GM12865 (cell line): ENCODE data around the gene CA4.
"Not testable (repeated sequence)": the region's sequence is repeated elsewhere in the genome, so short reads cannot be mapped to it uniquely, and the experiment has no call there.

Source experiments
- DNase-seq: peaks from one replicate; pipeline ENCODE4 v3.0.0; 2010; ENCODE audit warnings: low read depth
- H3K4me3 ChIP-seq: 2 replicates; pipeline ENCODE4 v1.5.1; 2011; ENCODE audit warnings: mild to moderate bottlenecking, low read depth, low read length, control low read depth
- TF ChIP-seq, protein P1 (sequence below): IDR thresholded peaks from 2 replicates; pipeline ENCODE4 v1.5.1; 2011; ENCODE audit warnings: low read length, control low read depth, low read depth, inconsistent platforms; ENCODE audit not compliant: insufficient read depth; ENCODE audit errors: missing control alignments

Gene CA4

DNA sequence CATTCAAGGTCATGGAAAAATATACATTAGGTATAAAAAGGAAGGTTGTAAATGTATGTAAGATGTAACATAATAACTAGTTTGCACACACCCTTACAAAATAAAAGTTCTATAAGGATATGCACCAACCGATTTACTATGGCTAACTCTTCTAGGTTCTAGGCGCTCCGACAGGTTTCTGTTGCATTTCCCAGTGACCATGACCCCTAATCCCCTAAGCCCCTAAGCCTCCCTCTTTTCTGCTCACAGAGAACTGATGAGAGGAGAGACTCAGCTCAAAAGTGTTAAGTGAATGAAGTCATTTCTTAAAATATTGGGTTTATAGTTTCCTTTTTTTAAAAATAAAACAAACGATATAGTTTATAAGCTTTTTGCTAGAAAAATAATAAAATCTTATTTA lies 41.1 kb upstream of the CA4 start:
- no peak for DNase-seq
- TF ChIP-seq, protein P1, sequence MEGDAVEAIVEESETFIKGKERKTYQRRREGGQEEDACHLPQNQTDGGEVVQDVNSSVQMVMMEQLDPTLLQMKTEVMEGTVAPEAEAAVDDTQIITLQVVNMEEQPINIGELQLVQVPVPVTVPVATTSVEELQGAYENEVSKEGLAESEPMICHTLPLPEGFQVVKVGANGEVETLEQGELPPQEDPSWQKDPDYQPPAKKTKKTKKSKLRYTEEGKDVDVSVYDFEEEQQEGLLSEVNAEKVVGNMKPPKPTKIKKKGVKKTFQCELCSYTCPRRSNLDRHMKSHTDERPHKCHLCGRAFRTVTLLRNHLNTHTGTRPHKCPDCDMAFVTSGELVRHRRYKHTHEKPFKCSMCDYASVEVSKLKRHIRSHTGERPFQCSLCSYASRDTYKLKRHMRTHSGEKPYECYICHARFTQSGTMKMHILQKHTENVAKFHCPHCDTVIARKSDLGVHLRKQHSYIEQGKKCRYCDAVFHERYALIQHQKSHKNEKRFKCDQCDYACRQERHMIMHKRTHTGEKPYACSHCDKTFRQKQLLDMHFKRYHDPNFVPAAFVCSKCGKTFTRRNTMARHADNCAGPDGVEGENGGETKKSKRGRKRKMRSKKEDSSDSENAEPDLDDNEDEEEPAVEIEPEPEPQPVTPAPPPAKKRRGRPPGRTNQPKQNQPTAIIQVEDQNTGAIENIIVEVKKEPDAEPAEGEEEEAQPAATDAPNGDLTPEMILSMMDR = no peak
- H3K4me3 ChIP-seq = no peak overlapping the region

DNA sequence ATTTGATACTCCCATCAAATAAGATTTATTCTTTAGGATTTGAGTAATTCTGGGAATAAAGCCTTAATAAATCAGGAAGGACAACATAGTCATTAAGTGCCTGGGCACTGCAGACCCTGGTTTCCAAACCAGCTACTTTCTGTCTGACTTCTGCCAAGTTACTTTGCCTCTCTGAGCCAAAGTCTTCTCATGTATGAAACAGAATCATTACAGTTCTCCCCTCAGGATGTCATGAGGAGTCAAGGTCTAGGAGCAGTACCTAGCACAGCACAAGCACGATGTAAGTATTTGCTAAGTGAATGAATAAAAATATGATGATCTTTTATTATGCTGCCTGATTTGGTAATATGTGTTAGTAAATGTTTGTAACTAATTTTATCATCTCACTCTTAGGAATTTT lies 40.6 kb upstream of the CA4 start:
- DNase-seq = no peak
- TF ChIP-seq, protein P1 = no peak
- no peak overlapping the region for H3K4me3 ChIP-seq

- no peak for DNase-seq
- TF ChIP-seq, protein P1 = no peak
These were observed 39.2 kb upstream of the CA4 start for GRCh38 chr17:60110586-60110985.

DNA sequence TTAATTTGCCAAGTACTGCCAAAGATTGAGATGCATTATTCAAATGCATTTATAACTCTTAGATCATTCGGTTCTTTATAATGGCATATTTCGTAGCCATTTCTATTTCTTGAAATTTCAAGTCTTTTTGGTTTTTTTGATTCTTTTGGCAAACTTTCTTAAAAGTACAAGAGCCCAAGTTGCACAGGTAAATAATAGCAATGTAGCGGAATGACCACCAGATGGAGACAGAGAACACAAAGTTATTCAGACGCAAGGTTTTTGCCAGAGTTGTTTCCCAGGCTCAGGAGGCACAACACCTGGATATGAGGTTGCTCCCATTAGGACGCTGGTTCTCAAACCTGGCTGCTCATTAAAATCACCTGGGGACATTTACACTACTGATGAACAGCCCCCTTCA lies 38.1 kb upstream of the CA4 start:
- DNase-seq, H3K4me3 ChIP-seq: not testable (repeated sequence)

More at GRCh38 chr17:60110586-60110985, 39.2 kb upstream of the CA4 start:
- no peak overlapping the region for H3K4me3 ChIP-seq

DNA sequence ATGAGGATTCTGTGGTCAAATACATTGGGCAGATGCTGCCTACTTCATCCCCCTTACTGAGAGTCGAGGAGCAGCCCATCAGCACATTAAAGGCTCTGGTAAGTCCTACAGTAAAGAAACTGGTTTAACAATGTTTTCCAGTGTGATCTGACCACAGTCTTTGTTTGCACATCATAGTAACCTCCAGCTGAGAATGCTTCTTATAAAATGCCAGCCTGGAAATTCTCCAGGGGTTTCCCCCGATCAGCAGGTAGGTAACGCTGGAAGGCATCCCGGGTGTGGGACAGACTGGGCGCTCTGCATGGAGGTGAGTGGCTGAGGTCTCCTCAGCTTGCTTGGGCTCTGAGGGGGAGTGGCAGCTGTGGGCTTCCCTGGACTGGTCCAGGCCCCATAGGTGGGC lies 34.4 kb upstream of the CA4 start:
- not testable (repeated sequence) for H3K4me3 ChIP-seq

DNA sequence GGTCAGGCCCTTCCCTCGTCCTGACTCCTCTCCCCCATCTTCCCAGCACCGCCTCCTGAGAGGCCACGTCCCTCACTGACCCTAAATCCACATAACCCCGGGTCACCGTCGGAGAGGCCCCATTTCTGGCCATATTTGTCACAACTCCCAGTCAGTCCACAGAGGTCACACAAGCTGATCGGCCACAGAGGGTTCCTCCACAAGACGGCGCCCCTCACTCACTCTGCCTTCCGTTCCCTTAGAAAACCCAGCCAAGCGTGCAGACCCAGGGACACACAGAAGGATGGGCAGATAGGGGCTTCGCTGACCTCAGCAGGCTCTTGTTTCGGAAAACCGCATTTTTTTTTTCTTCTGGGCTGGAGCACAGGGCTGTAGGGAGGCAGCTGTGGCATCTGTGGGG lies 33.6 kb upstream of the CA4 start:
- DNase-seq, H3K4me3 ChIP-seq: not testable (repeated sequence)

More for the DNA sequence above, 34.4 kb upstream of the CA4 start:
- DNase-seq = not testable (repeated sequence)

DNA sequence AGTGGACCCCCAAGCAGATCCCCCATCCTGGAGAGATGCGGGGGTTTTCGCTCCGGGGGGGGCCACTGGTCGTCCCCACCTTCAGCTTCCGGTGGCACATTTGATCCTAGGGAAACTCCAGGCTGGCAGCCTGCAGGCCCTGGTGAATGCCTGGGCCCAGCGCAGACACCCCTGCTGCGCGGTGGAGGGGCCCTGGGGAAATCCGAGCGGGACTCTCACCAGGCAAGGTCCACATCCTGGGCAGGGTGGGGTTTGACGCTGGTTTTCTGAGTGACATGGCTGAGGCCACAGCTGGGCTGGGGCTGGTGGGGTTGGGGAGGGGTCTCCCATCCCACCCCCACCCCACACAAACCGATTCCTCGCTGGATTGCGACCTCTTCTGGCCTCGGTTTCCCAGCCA lies 30.6 kb upstream of the CA4 start:
- H3K4me3 ChIP-seq, DNase-seq: not testable (repeated sequence)

GRCh38 chr17:60119807-60120748 lies 29.7 kb upstream of the CA4 start:
- not testable (repeated sequence) for DNase-seq, H3K4me3 ChIP-seq

- TF ChIP-seq, protein P1 = no peak
- no peak overlapping the region for H3K4me3 ChIP-seq
- no peak for DNase-seq
These were observed 22.4 kb upstream of the CA4 start for GRCh38 chr17:60127068-60128064.
